Left ventricle myocardium superior (tissue), 1 donor: Measurements from ENCODE around the gene CAMKMT. TPM values are rescaled to one million over a fixed set of nuclear protein-coding genes. Genes with fewer than 3 reads are reported as not detected.

ENCODE experiments used
- ATAC-seq: fragments of 200-7000 bp; cut with Tn5 transposase; one replicate; pipeline ENCODE4 v1.9.1; 2020; ENCODE audit warnings: mild to moderate bottlenecking, moderate library complexity
- DNase-seq: peaks from one replicate; pipeline ENCODE4 v3.0.0-alpha.2; 2020
- intact Hi-C: fragments of 100-400 bp; cut with micrococcal nuclease; formaldehyde crosslinking; loops from one replicate; pipeline ENCODE4 v1.11.0; 2022
- total RNA-seq: library from RNA; stranded (reverse); fragmentation: NEBNext Ultra II Directional; extraction: Animal tissue kit (Norgen Biotek cat#: 25700); gene quantifications from one replicate; pipeline ENCODE4 v1.2.1, GENCODE V29; 2021
- donor health status: DM: no; HTN: yes; CAD: no; lungs with severe emphysema.

CAMKMT gene
- total RNA-seq, 1 donor from 2014 or later = 3.3 TPM

- DNase-seq (no peak), ATAC-seq (peak; percentile 37)
- intact Hi-C loops = no loop called here
These were observed 254.3 kb downstream of the CAMKMT start for GRCh38 chr2:44615950-44616518.

GRCh38 chr2:44616667-44617155 is 255.0 kb downstream of the CAMKMT start:
- intact Hi-C loops = no loop called here
- no peak for DNase-seq
- ATAC-seq = no peak

GRCh38 chr2:44618251-44619023 is 256.7 kb downstream of the CAMKMT start:
- DNase-seq (no peak), ATAC-seq (no peak)
- intact Hi-C loops = no loop called here

GRCh38 chr2:44620189-44620990 is 258.6 kb downstream of the CAMKMT start:
- intact Hi-C loops = no loop called here
- ATAC-seq = no peak
- DNase-seq = no peak

GRCh38 chr2:44623622-44624351 is 262.0 kb downstream of the CAMKMT start:
- no peak for ATAC-seq
- no peak for DNase-seq
- intact Hi-C loops = no loop called here

GRCh38 chr2:44628297-44628696 is 266.6 kb downstream of the CAMKMT start:
- ATAC-seq = no peak
- no peak for DNase-seq
- intact Hi-C loops = no loop called here

GRCh38 chr2:44632931-44633689 is 271.4 kb downstream of the CAMKMT start:
- intact Hi-C loops = no loop called here
- DNase-seq (no peak), ATAC-seq (no peak)

- DNase-seq = no peak
- no peak for ATAC-seq
- intact Hi-C loops = no loop called here
These were observed 274.0 kb downstream of the CAMKMT start for GRCh38 chr2:44635725-44636124.

GRCh38 chr2:44638649-44639048 is 276.9 kb downstream of the CAMKMT start:
- intact Hi-C loops = no loop called here
- ATAC-seq (peak; percentile 93), DNase-seq (peak; percentile 38)

GRCh38 chr2:44639399-44639798 is 277.7 kb downstream of the CAMKMT start:
- intact Hi-C loops = no loop called here

GRCh38 chr2:44642123-44642857 is 280.5 kb downstream of the CAMKMT start:
- ATAC-seq (peak; percentile 63), DNase-seq (peak; percentile 30)
- intact Hi-C loops = no loop called here

More at GRCh38 chr2:44639399-44639798, 277.7 kb downstream of the CAMKMT start:
- ATAC-seq (peak; percentile 59), DNase-seq (no peak)

GRCh38 chr2:44645937-44646336 is 284.2 kb downstream of the CAMKMT start:
- DNase-seq (no peak), ATAC-seq (no peak)
- intact Hi-C loops = no loop called here

GRCh38 chr2:44649381-44649780 is 287.6 kb downstream of the CAMKMT start:
- DNase-seq = no peak
- ATAC-seq = no peak
- intact Hi-C loops = no loop called here

- no peak for DNase-seq
- no peak for ATAC-seq
- intact Hi-C loops = no loop called here
These were observed 289.0 kb downstream of the CAMKMT start for GRCh38 chr2:44650796-44651195.

- intact Hi-C loops = no loop called here
- ATAC-seq = no peak
These were observed 290.2 kb downstream of the CAMKMT start for GRCh38 chr2:44651974-44652373.

GRCh38 chr2:44652701-44653100 is 291.0 kb downstream of the CAMKMT start:
- ATAC-seq = no peak
- no peak for DNase-seq
- intact Hi-C loops = no loop called here

More at GRCh38 chr2:44651974-44652373, 290.2 kb downstream of the CAMKMT start:
- DNase-seq = no peak

GRCh38 chr2:44655401-44655864 is 293.7 kb downstream of the CAMKMT start:
- intact Hi-C loops = no loop called here
- ATAC-seq (no peak), DNase-seq (no peak)

GRCh38 chr2:44656460-44656859 is 294.7 kb downstream of the CAMKMT start:
- no peak for ATAC-seq
- intact Hi-C loops = no loop called here
- no peak for DNase-seq
